ENCODE results near the gene BPI.

GRCh38 chr20:38331814-38332213 is 27.9 kb downstream of the BPI start:
- TF ChIP-seq ZBTB7A (IDR thresholded peaks at IDR 0.05; ENCODE audit: low read depth) (no peak), CREB1 (IDR thresholded peaks at IDR 0.05; ENCODE audit: low read depth) (no peak)
- TF ChIP-seq, protein P1, sequence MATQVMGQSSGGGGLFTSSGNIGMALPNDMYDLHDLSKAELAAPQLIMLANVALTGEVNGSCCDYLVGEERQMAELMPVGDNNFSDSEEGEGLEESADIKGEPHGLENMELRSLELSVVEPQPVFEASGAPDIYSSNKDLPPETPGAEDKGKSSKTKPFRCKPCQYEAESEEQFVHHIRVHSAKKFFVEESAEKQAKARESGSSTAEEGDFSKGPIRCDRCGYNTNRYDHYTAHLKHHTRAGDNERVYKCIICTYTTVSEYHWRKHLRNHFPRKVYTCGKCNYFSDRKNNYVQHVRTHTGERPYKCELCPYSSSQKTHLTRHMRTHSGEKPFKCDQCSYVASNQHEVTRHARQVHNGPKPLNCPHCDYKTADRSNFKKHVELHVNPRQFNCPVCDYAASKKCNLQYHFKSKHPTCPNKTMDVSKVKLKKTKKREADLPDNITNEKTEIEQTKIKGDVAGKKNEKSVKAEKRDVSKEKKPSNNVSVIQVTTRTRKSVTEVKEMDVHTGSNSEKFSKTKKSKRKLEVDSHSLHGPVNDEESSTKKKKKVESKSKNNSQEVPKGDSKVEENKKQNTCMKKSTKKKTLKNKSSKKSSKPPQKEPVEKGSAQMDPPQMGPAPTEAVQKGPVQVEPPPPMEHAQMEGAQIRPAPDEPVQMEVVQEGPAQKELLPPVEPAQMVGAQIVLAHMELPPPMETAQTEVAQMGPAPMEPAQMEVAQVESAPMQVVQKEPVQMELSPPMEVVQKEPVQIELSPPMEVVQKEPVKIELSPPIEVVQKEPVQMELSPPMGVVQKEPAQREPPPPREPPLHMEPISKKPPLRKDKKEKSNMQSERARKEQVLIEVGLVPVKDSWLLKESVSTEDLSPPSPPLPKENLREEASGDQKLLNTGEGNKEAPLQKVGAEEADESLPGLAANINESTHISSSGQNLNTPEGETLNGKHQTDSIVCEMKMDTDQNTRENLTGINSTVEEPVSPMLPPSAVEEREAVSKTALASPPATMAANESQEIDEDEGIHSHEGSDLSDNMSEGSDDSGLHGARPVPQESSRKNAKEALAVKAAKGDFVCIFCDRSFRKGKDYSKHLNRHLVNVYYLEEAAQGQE (IDR thresholded peaks at IDR 0.05; ENCODE audit: low read depth), result no peak

Data from Ishikawa (cell line).